Neural crest cell (in vitro differentiated cells): ENCODE data around the gene EMCN. TPM values are rescaled to one million over a fixed set of nuclear protein-coding genes. Genes with fewer than 3 reads are reported as not detected.

Experiments used
- DNase-seq: peaks from one replicate; pipeline ENCODE4 v3.0.0; 2021; ENCODE audit warnings: low read depth, mixed read lengths, low spot score
- H3K27ac Mint-ChIP-seq: one replicate; pipeline ENCODE4 v1.8.0; 2021; ENCODE audit warnings: mild to moderate bottlenecking, mixed read lengths; ENCODE audit not compliant: unreplicated experiment
- H3K27me3 Mint-ChIP-seq: 2 replicates; pipeline ENCODE4 v1.8.0; 2021; ENCODE audit warnings: low read depth, mild to moderate bottlenecking, mixed read lengths
- H3K36me3 Mint-ChIP-seq: 2 replicates; pipeline ENCODE4 v1.8.0; 2021; ENCODE audit warnings: low read depth, mild to moderate bottlenecking, mixed read lengths
- H3K4me1 Mint-ChIP-seq: 2 replicates; pipeline ENCODE4 v1.8.0; 2021; ENCODE audit warnings: mixed read lengths
- H3K4me3 Mint-ChIP-seq: one replicate; pipeline ENCODE4 v1.8.0; 2021; ENCODE audit warnings: mild to moderate bottlenecking, mixed read lengths
- H3K9me3 Mint-ChIP-seq: 2 replicates; pipeline ENCODE4 v1.8.0; 2021; ENCODE audit warnings: mixed read lengths
- total RNA-seq: library from RNA; stranded (reverse); gene quantifications from 2 replicates; pipeline ENCODE4 v1.2.1, GENCODE V29; 2021
- TF ChIP-seq, protein P1 (sequence below): fragments of 200-600 bp; sonication (generic); conservative IDR thresholded peaks from 2 replicates; pipeline ENCODE4 v1.5.0; 2021; ENCODE audit warnings: antibody characterized with exemption, mild to moderate bottlenecking

The EMCN gene
- total RNA-seq, 1 donor from 2014 or later, result not detected

DNA sequence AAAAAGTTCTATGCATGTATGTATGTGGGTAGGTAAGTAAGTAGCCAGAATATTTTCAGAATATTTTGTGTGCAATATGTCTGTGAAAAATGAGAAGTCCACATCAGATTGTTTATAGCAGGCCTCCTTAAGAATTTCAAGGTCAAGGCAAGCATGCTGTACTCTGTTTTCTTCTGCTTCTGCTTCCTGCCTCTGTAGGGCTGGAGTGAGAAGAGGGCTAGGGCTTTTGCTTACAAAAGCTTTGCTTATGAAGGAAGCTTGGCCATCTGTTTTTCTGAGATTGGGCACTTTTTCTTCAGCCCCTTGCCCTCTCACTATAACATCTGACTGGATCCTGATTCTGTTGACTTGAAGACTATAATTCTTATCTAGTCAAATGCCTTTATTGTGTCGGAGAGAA lies 150.4 kb downstream of the EMCN start:
- DNase-seq, result no peak
- TF ChIP-seq, protein P1, sequence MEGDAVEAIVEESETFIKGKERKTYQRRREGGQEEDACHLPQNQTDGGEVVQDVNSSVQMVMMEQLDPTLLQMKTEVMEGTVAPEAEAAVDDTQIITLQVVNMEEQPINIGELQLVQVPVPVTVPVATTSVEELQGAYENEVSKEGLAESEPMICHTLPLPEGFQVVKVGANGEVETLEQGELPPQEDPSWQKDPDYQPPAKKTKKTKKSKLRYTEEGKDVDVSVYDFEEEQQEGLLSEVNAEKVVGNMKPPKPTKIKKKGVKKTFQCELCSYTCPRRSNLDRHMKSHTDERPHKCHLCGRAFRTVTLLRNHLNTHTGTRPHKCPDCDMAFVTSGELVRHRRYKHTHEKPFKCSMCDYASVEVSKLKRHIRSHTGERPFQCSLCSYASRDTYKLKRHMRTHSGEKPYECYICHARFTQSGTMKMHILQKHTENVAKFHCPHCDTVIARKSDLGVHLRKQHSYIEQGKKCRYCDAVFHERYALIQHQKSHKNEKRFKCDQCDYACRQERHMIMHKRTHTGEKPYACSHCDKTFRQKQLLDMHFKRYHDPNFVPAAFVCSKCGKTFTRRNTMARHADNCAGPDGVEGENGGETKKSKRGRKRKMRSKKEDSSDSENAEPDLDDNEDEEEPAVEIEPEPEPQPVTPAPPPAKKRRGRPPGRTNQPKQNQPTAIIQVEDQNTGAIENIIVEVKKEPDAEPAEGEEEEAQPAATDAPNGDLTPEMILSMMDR, result no peak
- Mint-ChIP-seq H3K36me3 (no peaks in the 10 kb centered on the region), H3K27ac (no peak overlapping the region), H3K4me1 (no peaks in the 10 kb centered on the region), H3K9me3 (no peaks in the 10 kb centered on the region), H3K4me3 (no peak overlapping the region), H3K27me3 (no peaks in the 10 kb centered on the region)

DNA sequence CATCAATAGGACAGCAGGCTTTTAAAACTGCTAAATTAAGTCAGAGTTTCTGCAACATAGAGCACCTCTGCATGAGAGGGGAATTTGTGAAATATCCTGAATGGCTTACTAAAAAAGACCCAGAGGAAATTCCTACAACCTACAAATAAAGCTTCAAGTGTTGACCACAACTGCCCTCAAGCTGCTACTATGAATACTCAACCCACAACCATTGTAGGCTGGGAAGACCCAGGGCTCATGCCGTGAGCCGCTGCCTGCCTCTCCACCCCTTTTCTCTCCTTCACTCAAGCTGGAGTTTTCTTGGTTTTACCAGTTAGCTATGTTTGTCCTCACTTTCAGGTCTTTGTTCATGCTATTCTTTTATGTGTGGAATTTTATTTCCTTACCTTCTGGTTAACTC lies 151.6 kb downstream of the EMCN start:
- TF ChIP-seq, protein P1, result no peak
- no peak for DNase-seq
- H3K9me3 Mint-ChIP-seq, result no peaks in the 10 kb centered on the region
- H3K4me3 Mint-ChIP-seq, result no peak overlapping the region
- H3K27ac Mint-ChIP-seq, result peak overlapping the region; percentile 22
- H3K4me1 Mint-ChIP-seq, result no peaks in the 10 kb centered on the region
- H3K27me3 Mint-ChIP-seq, result no peaks in the 10 kb centered on the region
- H3K36me3 Mint-ChIP-seq, result no peaks in the 10 kb centered on the region

DNA sequence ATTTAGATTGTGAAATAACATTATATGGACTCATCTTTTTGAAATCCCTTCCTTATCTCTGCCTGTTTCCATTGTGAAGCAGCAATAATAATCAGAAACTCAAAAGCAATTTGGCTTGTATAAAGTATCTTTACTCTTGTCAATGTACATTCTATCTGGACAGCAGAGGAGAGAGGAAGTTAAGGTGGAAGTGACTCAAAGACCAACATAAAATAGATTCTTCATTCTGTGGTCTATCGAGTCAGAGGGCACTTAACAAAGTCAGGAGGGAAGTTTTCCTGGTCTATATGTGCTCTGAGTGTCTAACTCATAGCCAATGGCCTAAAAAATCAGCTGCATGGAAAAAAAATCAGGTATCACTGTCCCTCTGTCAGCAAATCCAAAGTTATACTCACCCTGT lies 155.5 kb downstream of the EMCN start:
- no peak overlapping the region for H3K4me3 Mint-ChIP-seq
- H3K27me3 Mint-ChIP-seq, result no peaks in the 10 kb centered on the region
- TF ChIP-seq, protein P1, result no peak
- DNase-seq, result no peak
- H3K4me1 Mint-ChIP-seq, result no peaks in the 10 kb centered on the region
- H3K9me3 Mint-ChIP-seq, result peaks cover 5% of the 10 kb centered on the region
- no peaks in the 10 kb centered on the region for H3K36me3 Mint-ChIP-seq
- H3K27ac Mint-ChIP-seq, result no peak overlapping the region

DNA sequence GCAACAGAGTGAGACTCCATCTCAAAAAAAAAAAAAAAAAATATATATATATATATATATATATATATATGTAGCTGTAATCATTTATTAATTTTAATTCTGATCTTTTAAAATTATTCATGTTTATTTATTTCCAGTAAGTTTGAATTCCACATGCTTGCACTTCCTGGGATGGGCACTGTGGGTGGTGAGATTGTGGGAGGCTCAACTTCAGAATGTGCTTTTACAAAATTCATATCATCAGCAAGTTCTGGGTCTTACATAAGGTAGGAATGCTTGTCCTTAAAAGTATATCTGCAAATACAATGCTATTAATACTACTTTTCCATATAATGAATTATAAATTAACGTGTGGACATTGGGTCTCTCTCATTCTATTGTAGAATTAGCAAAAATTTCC lies 156.5 kb downstream of the EMCN start:
- peaks cover 7% of the 10 kb centered on the region for H3K9me3 Mint-ChIP-seq
- no peak overlapping the region for H3K27ac Mint-ChIP-seq
- no peaks in the 10 kb centered on the region for H3K27me3 Mint-ChIP-seq
- no peak for DNase-seq
- TF ChIP-seq, protein P1, result no peak
- no peak overlapping the region for H3K4me3 Mint-ChIP-seq
- H3K4me1 Mint-ChIP-seq, result no peaks in the 10 kb centered on the region
- no peaks in the 10 kb centered on the region for H3K36me3 Mint-ChIP-seq

DNA sequence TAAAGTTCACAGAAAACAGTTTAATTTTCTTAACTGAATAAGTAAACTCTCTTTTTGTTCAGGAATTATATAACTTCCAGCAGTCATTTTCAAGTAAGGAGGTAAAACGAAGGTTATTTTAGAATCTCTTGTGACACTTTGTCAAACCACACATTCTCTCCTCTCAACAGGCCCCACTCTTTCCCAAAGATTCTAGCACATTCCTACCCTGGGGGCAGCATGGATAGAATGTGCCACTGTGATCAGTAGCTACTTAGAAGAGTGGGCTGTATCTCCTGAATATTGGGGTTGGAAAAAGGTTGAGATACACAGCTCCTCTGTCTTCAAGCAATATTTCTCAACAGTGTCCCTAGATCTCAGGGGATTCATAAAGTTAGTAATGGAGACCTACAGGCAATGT lies 157.6 kb downstream of the EMCN start:
- Mint-ChIP-seq H3K4me1 (no peaks in the 10 kb centered on the region), H3K27me3 (no peaks in the 10 kb centered on the region), H3K9me3 (peaks cover 7% of the 10 kb centered on the region), H3K36me3 (no peaks in the 10 kb centered on the region), H3K4me3 (no peak overlapping the region), H3K27ac (no peak overlapping the region)
- TF ChIP-seq, protein P1, result no peak
- no peak for DNase-seq

DNA sequence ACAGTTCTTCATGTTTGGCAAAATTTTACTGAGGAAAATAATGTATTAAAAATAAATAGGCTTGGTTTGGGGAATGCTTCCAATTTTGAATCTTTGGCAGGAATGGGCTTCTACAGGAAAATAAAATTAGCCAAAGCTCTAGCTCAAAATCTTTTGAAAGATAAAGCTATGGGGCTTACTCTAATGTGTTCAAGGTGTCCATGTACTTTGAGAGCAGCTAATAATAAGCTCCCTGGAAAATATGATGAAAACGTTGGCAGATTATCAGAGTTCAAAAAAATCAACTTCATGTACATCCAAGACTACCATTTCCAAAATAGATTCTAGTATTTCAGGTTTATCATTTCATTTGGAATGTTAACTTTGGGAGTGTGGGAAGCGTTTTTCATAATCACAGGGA lies 158.4 kb downstream of the EMCN start:
- H3K27me3 Mint-ChIP-seq, result no peaks in the 10 kb centered on the region
- peaks cover 7% of the 10 kb centered on the region for H3K9me3 Mint-ChIP-seq
- no peak for DNase-seq
- H3K36me3 Mint-ChIP-seq, result no peaks in the 10 kb centered on the region
- H3K4me3 Mint-ChIP-seq, result no peak overlapping the region
- no peak overlapping the region for H3K27ac Mint-ChIP-seq
- no peaks in the 10 kb centered on the region for H3K4me1 Mint-ChIP-seq
- TF ChIP-seq, protein P1, result no peak
